Neural cell (in vitro differentiated cells): ENCODE results near the gene CSGALNACT2. TPM values are rescaled to one million over a fixed set of nuclear protein-coding genes. Genes with fewer than 3 reads are reported as not detected.

Experiments
- H2AFZ ChIP-seq: fragments of 200-600, 300-800 bp; sonication (generic), shearing (Covaris generic); 2 replicates; pipeline ENCODE4 v1.6.0; 2014; ENCODE audit warnings: low read depth, mild to moderate bottlenecking, antibody characterized with exemption, low read length, moderate library complexity
- H3F3A ChIP-seq: fragments of 200-600 bp; shearing (Covaris generic); 2 replicates; pipeline ENCODE4 v1.6.1; 2016; ENCODE audit warnings: mild to moderate bottlenecking, moderate library complexity, mixed read lengths, antibody characterized with exemption, low read length; ENCODE audit not compliant: insufficient read depth, poor library complexity, severe bottlenecking
- H3K27ac ChIP-seq: fragments of 200-600, 300-800 bp; sonication (generic), shearing (Covaris generic); 2 replicates; pipeline ENCODE4 v1.5.1; 2014; ENCODE audit warnings: mild to moderate bottlenecking, low read length, moderate library complexity
- H3K27me3 ChIP-seq: fragments of 300-800, 200-600 bp; sonication (generic), shearing (Covaris generic); 2 replicates; pipeline ENCODE4 v1.6.0; 2014; ENCODE audit warnings: mild to moderate bottlenecking, low read depth, low read length, moderate library complexity; ENCODE audit not compliant: insufficient read depth
- H3K36me3 ChIP-seq: fragments of 300-800, 200-600 bp; sonication (generic), shearing (Covaris generic); 2 replicates; pipeline ENCODE4 v1.5.1; 2014; ENCODE audit warnings: mild to moderate bottlenecking, antibody characterized with exemption, low read length, moderate library complexity; ENCODE audit not compliant: insufficient read depth
- H3K4me2 ChIP-seq: fragments of 300-800, 200-600 bp; sonication (generic), shearing (Covaris generic); 2 replicates; pipeline ENCODE4 v1.6.0; 2014; ENCODE audit warnings: mild to moderate bottlenecking, low read length
- H3K4me3 ChIP-seq: fragments of 300-800, 200-600 bp; sonication (generic), shearing (Covaris generic); 2 replicates; pipeline ENCODE4 v1.5.1; 2014; ENCODE audit warnings: mild to moderate bottlenecking, low read length, moderate library complexity
- H3K79me2 ChIP-seq: fragments of 200-600 bp; shearing (Covaris generic); replicated peaks from 2 replicates; pipeline ENCODE4 v1.6.0; 2014; ENCODE audit warnings: mild to moderate bottlenecking, low read length, moderate library complexity; ENCODE audit not compliant: insufficient read depth
- H3K9ac ChIP-seq: fragments of 300-800, 200-600 bp; sonication (generic), shearing (Covaris generic); 2 replicates; pipeline ENCODE4 v1.6.1; 2016; ENCODE audit warnings: mild to moderate bottlenecking, low read length, mixed read lengths
- H3K9me2 ChIP-seq: fragments of 200-600 bp; shearing (Covaris generic); 2 replicates; pipeline ENCODE4 v1.6.1; 2016; ENCODE audit warnings: mild to moderate bottlenecking, low read length, mixed read lengths; ENCODE audit not compliant: insufficient read depth
- H3K9me3 ChIP-seq: fragments of 200-600, 300-800 bp; sonication (generic), shearing (Covaris generic); 2 replicates; pipeline ENCODE4 v1.6.1; 2016; ENCODE audit warnings: mild to moderate bottlenecking, mixed run types, low read length, moderate library complexity, mixed read lengths
- H4K20me1 ChIP-seq: fragments of 200-600 bp; shearing (Covaris generic); 2 replicates; pipeline ENCODE4 v1.6.1; 2016; ENCODE audit warnings: mild to moderate bottlenecking, mixed run types; ENCODE audit not compliant: insufficient read depth
- CTCF ChIP-seq: fragments of 450-650 bp; IDR thresholded peaks from 2 replicates; pipeline ENCODE4 v1.5.1; 2014; ENCODE audit warnings: antibody characterized with exemption, mild to moderate bottlenecking, moderate library complexity; ENCODE audit not compliant: poor library complexity, severe bottlenecking
- EP300 ChIP-seq: fragments of 450-650 bp; conservative IDR thresholded peaks from 2 replicates; pipeline ENCODE4 v1.6.1; 2014; ENCODE audit warnings: antibody characterized with exemption, mild to moderate bottlenecking, moderate library complexity; ENCODE audit not compliant: poor library complexity, severe bottlenecking
- EZH2 ChIP-seq: fragments of 200-600, 300-800 bp; shearing (Covaris generic), sonication (generic); IDR thresholded peaks from 2 replicates; pipeline ENCODE4 v1.6.1; 2014; ENCODE audit warnings: antibody characterized with exemption, low read length, borderline replicate concordance, mild to moderate bottlenecking; ENCODE audit not compliant: insufficient read depth, poor library complexity, severe bottlenecking
- polyA plus RNA-seq: library from polyadenylated mRNA; depleted of rRNA; stranded (reverse); fragments of >200 nt; gene quantifications from 2 replicates; pipeline ENCODE4 v1.2.3, GENCODE V29; 2014

CSGALNACT2 gene
- polyA plus RNA-seq, 1 donor from 2014 or later, result 20.7 TPM

- Histone ChIP-seq H3F3A (no peaks in the 10 kb centered on the region), H3K9me2 (no peaks in the 10 kb centered on the region), H3K9me3 (peaks cover under 1% of the 10 kb centered on the region), H2AFZ (no peak overlapping the region), H3K36me3 (no peaks in the 10 kb centered on the region), H3K79me2 (no peaks in the 10 kb centered on the region), H3K27me3 (peaks cover 22% of the 10 kb centered on the region), H3K9ac (no peak overlapping the region), H3K4me2 (no peak overlapping the region), H4K20me1 (no peaks in the 10 kb centered on the region), H3K4me3 (no peak overlapping the region), H3K27ac (no peak overlapping the region)
- TF ChIP-seq CTCF (no peak), EZH2 (no peak), EP300 (no peak)
These were observed 96.3 kb downstream of the CSGALNACT2 start for GRCh38 chr10:43234471-43235041.

Other genes with a start within 250 kb of the CSGALNACT2 start
- 1.5 and 1.7 TPM in 2 replicates for gene RET, start 61.4 kb upstream of the CSGALNACT2 start, polyA plus RNA-seq
- 8.7 and 10.5 TPM in 2 replicates for gene RASGEF1A, start 128.6 kb downstream of the CSGALNACT2 start, polyA plus RNA-seq
- gene FXYD4, start 233.2 kb downstream of the CSGALNACT2 start, polyA plus RNA-seq, result not detected in 2 replicates